BJ (cell line): ENCODE data around the gene NUP160. TPM values are rescaled to one million over a fixed set of nuclear protein-coding genes. Genes with fewer than 3 reads are reported as not detected.
A peak's percentile ranks its signal among the peaks of the same experiment; 100 is the strongest.
"Not testable (repeated sequence)": the region's sequence is repeated elsewhere in the genome, so short reads cannot be mapped to it uniquely, and the experiment has no call there.

ENCODE experiments used
- CTCF ChIA-PET: fragments of 350-600 bp; formaldehyde crosslinking; extraction: SDS; loops from one replicate; lab custom pipeline; 2021; ENCODE audit warnings: antibody characterized with exemption, inconsistent platforms; lab: Yijun Ruan, JAX
- POLR2A ChIA-PET: fragments of 300-600 bp; sonication (Branson Sonifier 250); formaldehyde crosslinking; extraction: SDS; loops from one replicate; lab custom pipeline; 2021; ENCODE audit warnings: antibody characterized with exemption; lab: Charles Lee
- DNase-seq: peaks from one replicate; pipeline ENCODE4 v3.0.0-alpha.2; 2011; ENCODE audit warnings: low read depth
- H3K27me3 ChIP-seq: 2 replicates; pipeline ENCODE4 v1.6.0; 2011; ENCODE audit warnings: low read length; ENCODE audit not compliant: control insufficient read depth, insufficient read depth
- H3K36me3 ChIP-seq: 2 replicates; pipeline ENCODE4 v1.5.1; 2011; ENCODE audit warnings: low read length; ENCODE audit not compliant: control insufficient read depth, insufficient read depth
- H3K4me3 ChIP-seq: 2 replicates; pipeline ENCODE4 v1.5.1; 2011; ENCODE audit warnings: low read depth, mild to moderate bottlenecking, control low read depth, low read length
- polyA plus RNA-seq: library from polyadenylated mRNA; depleted of rRNA; stranded (reverse); fragments of >200 nt; gene quantifications from 2 replicates; pipeline ENCODE4 v1.2.3, GENCODE V29; 2011
- TF ChIP-seq, protein P1 (sequence below): IDR thresholded peaks from 2 replicates; pipeline ENCODE4 v1.5.1; 2011; ENCODE audit warnings: low read depth, mild to moderate bottlenecking, control low read depth, inconsistent platforms, low read length, moderate library complexity; ENCODE audit not compliant: insufficient read depth

Gene NUP160
- polyA plus RNA-seq, 1 experiment = 13.4 TPM

DNA sequence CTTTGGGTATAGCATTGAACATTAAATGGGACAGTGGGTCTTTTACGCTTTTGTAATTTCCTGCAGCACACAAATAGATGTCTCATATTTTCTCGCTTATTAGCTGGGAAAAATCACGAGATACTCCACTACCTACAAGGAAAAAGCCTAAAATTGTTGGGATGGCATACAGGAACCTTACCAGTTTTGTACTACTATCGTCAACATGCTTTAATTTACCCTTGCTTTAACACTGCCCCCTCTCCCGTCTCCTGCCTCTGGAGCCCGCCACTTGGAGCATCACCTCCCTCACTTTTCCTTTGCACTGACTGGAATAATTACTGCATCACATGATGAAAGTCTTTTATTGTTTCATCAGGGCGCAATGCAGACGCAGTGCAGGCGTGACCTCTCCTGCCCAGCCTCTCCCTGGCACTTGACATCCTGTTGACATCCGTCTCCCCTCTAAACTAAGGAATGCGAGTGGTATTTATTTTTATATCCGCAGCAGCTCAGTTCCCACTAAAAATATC lies 80.0 kb downstream of the NUP160 start:
- DNase-seq = peak; percentile 33
- ChIA-PET CTCF (interaction anchor here (0.9 kb wide), 1 partner anchor 13 kb away, joined by 3 read pairs; no protein-coding TSS in a partner anchor), POLR2A (interaction anchor here (0.7 kb wide), 1 partner anchor 16 kb away, joined by 3 read pairs; no protein-coding TSS in a partner anchor)
- Histone ChIP-seq H3K36me3 (peaks cover 2% of the 10 kb centered on the region; the same call in 1 of the 2 replicates), H3K4me3 (peak overlapping the region; percentile 44), H3K27me3 (no peaks in the 10 kb centered on the region)
- TF ChIP-seq, protein P1, sequence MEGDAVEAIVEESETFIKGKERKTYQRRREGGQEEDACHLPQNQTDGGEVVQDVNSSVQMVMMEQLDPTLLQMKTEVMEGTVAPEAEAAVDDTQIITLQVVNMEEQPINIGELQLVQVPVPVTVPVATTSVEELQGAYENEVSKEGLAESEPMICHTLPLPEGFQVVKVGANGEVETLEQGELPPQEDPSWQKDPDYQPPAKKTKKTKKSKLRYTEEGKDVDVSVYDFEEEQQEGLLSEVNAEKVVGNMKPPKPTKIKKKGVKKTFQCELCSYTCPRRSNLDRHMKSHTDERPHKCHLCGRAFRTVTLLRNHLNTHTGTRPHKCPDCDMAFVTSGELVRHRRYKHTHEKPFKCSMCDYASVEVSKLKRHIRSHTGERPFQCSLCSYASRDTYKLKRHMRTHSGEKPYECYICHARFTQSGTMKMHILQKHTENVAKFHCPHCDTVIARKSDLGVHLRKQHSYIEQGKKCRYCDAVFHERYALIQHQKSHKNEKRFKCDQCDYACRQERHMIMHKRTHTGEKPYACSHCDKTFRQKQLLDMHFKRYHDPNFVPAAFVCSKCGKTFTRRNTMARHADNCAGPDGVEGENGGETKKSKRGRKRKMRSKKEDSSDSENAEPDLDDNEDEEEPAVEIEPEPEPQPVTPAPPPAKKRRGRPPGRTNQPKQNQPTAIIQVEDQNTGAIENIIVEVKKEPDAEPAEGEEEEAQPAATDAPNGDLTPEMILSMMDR = 0 out of 2 replicates have a peak, but pooled peaks have one; percentile 3

DNA sequence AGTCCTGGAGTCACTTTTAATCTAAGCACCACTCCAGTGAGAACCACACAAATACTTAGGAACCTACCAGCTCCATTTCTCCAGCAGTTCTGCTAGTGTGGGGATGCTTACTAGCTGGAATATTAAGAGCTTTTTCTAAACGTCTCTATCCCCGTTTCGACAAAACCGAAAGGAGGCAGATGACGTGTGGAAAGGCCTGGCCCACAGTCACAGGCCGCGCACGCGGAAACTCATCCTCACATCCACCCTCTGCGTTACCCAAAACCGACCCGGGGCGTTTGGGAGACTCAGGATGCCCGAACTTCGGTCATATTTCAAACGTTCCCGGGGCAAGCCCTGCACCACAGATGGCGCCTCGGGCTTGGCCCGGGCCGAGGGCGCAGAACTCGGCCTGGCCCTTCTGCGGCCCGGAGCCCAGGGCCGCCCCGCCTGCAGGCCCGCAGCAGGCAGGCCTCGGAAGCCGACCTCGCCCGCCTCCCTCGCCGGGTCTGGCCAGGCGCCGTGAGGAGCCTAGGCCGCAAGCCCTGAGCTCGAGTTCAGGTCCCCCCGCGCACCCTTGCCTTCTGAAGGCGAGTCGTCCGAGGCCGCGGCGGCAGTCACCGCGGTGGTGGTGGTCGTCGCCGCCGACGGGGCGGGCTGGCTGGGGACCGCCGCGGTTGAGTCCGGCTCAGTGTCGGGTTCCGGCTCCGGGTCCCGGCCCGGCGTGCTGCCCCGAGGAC lies 81.5 kb downstream of the NUP160 start:
- ChIA-PET POLR2A (no interaction called here), CTCF (interaction anchor here (1.0 kb wide), 1 partner anchor 36 kb away, joined by 3 read pairs; no protein-coding TSS in a partner anchor)
- no peak for DNase-seq
- Histone ChIP-seq H3K27me3 (no peaks in the 10 kb centered on the region), H3K4me3 (peak overlapping the region; percentile 81), H3K36me3 (peaks cover 6% of the 10 kb centered on the region)
- TF ChIP-seq, protein P1 = no peak

DNA sequence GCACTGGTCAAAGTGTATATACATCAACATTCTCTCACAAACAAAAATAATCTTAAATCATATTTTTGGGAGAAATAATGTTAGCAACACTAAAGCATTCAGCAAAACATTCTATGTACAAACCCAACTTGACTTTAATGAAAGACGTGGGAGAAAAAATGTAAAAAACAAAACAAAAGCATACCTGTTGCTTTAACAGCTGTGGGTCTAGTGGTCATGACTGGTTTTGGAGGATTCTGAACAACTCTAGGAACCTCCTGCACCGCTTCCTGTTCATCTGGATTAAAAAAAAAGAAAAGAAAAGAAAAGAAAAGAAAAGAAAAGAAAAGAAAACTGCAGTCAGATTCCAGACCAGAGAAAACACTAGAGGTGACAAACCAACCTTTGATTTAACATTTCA lies 83.1 kb downstream of the NUP160 start:
- no peaks in the 10 kb centered on the region for H3K27me3 ChIP-seq
- H3K4me3 ChIP-seq = no peak overlapping the region
- POLR2A ChIA-PET = no interaction called here
- CTCF ChIA-PET = interaction anchor here (0.6 kb wide), 1 partner anchor 36 kb away, joined by 3 read pairs; no protein-coding TSS in a partner anchor
- TF ChIP-seq, protein P1 = no peak
- DNase-seq = no peak
- H3K36me3 ChIP-seq = peaks cover 9% of the 10 kb centered on the region

DNA sequence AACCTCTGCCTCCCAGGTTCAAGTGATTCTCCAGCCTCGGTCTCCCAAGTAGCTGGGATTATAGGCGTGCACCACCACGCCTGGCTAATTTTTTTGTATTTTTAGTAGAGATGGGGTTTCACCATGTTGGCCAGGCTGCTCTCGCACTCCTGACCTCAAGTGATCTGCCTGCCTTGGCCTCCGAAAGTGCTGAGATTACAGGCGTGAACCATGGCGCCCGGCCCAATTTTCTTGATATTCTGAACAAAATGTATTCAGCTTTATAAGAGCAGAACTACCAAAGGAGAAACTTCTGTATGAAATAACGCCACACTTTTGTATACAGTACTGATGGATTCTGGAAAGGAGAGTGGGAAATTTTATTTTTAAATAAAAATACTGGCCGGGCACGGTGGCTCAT lies 88.9 kb downstream of the NUP160 start:
- POLR2A ChIA-PET, DNase-seq, H3K27me3 ChIP-seq, H3K4me3 ChIP-seq: not testable (repeated sequence)
- H3K36me3 ChIP-seq = peaks cover 16% of the 10 kb centered on the region
- CTCF ChIA-PET = interaction anchor here (0.9 kb wide), 1 partner anchor 16 kb away, joined by 3 read pairs; no protein-coding TSS in a partner anchor

DNA sequence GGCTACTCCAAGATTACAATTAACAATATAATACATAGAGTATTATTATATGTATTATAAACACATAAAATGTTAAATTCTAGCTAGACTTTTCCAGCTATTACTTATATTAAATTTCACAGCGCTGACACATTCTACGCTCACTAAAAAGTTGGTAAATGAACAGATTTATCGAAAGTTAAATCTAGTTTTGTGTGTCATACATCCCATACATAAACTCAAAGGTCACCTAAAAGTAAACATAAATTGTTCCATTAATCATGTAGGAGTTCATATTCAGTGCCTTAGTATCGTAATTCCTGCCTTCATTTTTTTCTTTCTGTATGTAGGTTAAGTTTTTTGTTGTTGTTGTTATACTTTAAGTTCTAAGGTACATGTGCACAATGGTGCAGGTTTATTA lies 91.9 kb downstream of the NUP160 start:
- peaks cover 28% of the 10 kb centered on the region for H3K36me3 ChIP-seq
- TF ChIP-seq, protein P1 = no peak
- H3K4me3 ChIP-seq = no peak overlapping the region
- DNase-seq = no peak
- no peaks in the 10 kb centered on the region for H3K27me3 ChIP-seq
- POLR2A ChIA-PET = no interaction called here
- CTCF ChIA-PET = interaction anchor here (1.6 kb wide), 1 partner anchor 12 kb away, joined by 3 read pairs; no protein-coding TSS in a partner anchor
